HepG2 (cell line): Measurements from ENCODE around the gene AP3B1. TPM values are rescaled to one million over a fixed set of nuclear protein-coding genes. Genes with fewer than 3 reads are reported as not detected.

Experiments
- ATAC-seq: fragments of 200-7000 bp; cut with Tn5 transposase; 3 replicates; pipeline ENCODE4 v1.9.1; 2020; ENCODE audit warnings: mild to moderate bottlenecking, moderate library complexity
- BruUV-seq: library from RNA; stranded (reverse); fragments of 400-500 nt; replicated peaks from 2 replicates; lab custom pipeline; 2021; lab: Mats Ljungman, UMichigan
- CTCF ChIA-PET: fragments of 300-600 bp; formaldehyde crosslinking; extraction: SDS; loops from one replicate; lab custom pipeline; 2021; ENCODE audit warnings: low total read pairs, inconsistent platforms, low intra/inter-chr PET ratio; lab: Yijun Ruan, JAX
- POLR2A ChIA-PET: fragments of 350-600 bp; sonication (Branson Sonifier 250); formaldehyde crosslinking; loops from one replicate; lab custom pipeline; 2020; ENCODE audit warnings: antibody characterized with exemption, inconsistent platforms; lab: Yijun Ruan, JAX
- DNase-seq: peaks from one replicate; pipeline ENCODE4 v3.0.0-alpha.2; 2015; ENCODE audit warnings: low spot score
- FAIRE-seq: peaks from 3 replicates; lab custom pipeline; 2011; peaks lifted over from hg19 to GRCh38; lab: Jason Lieb, UNC
- H2AFZ ChIP-seq: one replicate; pipeline ENCODE4 v1.6.1; 2011; ENCODE audit warnings: low read length, inconsistent platforms
- H3K27ac ChIP-seq: fragments of 300-600 bp; 3 replicates; pipeline ENCODE4 v1.8.0; 2011; ENCODE audit warnings: mixed run types, mild to moderate bottlenecking, mixed read lengths, low read length, inconsistent platforms; ENCODE audit not compliant: insufficient read depth; ENCODE audit errors: extremely low read length
- H3K27me3 ChIP-seq, 2 experiments: fragments of 200-600 bp in 1 of 2; 2 replicates in 1 of 2; 3 replicates in 1 of 2; pipeline versions ENCODE4 v1.6.0 to v1.8.0; 2011; ENCODE audit warnings: low read length in 2 of 2, mild to moderate bottlenecking in 2 of 2, moderate library complexity in 2 of 2, inconsistent platforms in 1 of 2; ENCODE audit not compliant: insufficient read depth in 2 of 2, control insufficient read depth in 1 of 2
- H3K36me3 ChIP-seq, 2 experiments: fragments of 200-600 bp in 1 of 2; replicated peaks in 1 of 2; 2 replicates in 1 of 2; 3 replicates in 1 of 2; pipeline versions ENCODE4 v1.5.1 to v1.8.0; 2011; ENCODE audit warnings: low read length in 2 of 2, inconsistent platforms in 1 of 2; ENCODE audit not compliant: insufficient read depth in 2 of 2, control insufficient read depth in 1 of 2
- H3K4me1 ChIP-seq: 2 replicates; pipeline ENCODE4 v1.5.1; 2012; ENCODE audit warnings: low read length, inconsistent platforms; ENCODE audit not compliant: insufficient read depth
- H3K4me2 ChIP-seq: 2 replicates; pipeline ENCODE4 v1.6.0; 2011; ENCODE audit warnings: low read depth, low read length, inconsistent platforms
- H3K4me3 ChIP-seq, 3 experiments: fragments of 200-600 bp in 1 of 3; sonication (generic), shearing (Covaris generic) in 1 of 3; replicated peaks in 1 of 3; 2 replicates each; pipeline ENCODE4 v1.5.1; 2011 to 2016; ENCODE audit warnings: low read length in 3 of 3, inconsistent platforms in 2 of 3, low read depth in 2 of 3, mild to moderate bottlenecking in 2 of 3, control low read depth in 1 of 3, mixed read lengths in 1 of 3; ENCODE audit not compliant: insufficient read depth in 1 of 3
- H3K79me2 ChIP-seq: one replicate; pipeline ENCODE4 v1.6.1; 2011; ENCODE audit warnings: low read length, inconsistent platforms; ENCODE audit not compliant: insufficient read depth
- H3K9ac ChIP-seq: 2 replicates; pipeline ENCODE4 v1.6.0; 2011; ENCODE audit warnings: mild to moderate bottlenecking, low read depth, low read length, inconsistent platforms; ENCODE audit not compliant: insufficient read depth
- H3K9me3 ChIP-seq: 2 replicates; pipeline ENCODE4 v1.5.1; 2012; ENCODE audit warnings: mild to moderate bottlenecking, low read length
- H4K20me1 ChIP-seq: 2 replicates; pipeline ENCODE4 v1.6.0; 2011; ENCODE audit warnings: inconsistent platforms, mild to moderate bottlenecking, low read length, moderate library complexity; ENCODE audit not compliant: insufficient read depth
- ARID2 ChIP-seq: sonication (generic); formaldehyde crosslinking; IDR thresholded peaks from 2 replicates; pipeline ENCODE4 v1.8.1; 2022; ENCODE audit warnings: mild to moderate bottlenecking, missing genetic modification reagents, borderline replicate concordance
- ATF1 ChIP-seq: IDR thresholded peaks from 2 replicates; pipeline ENCODE4 v1.6.1; 2016; ENCODE audit warnings: mild to moderate bottlenecking, control low read depth
- FOSL2 ChIP-seq: sonication (generic); formaldehyde crosslinking; IDR thresholded peaks from 2 replicates; pipeline ENCODE4 v1.4.0; 2020; ENCODE audit warnings: missing genetic modification reagents
- HOMEZ ChIP-seq: IDR thresholded peaks from 2 replicates; pipeline ENCODE4 v1.6.1; 2016; ENCODE audit warnings: low read depth
- KAT8 ChIP-seq: IDR thresholded peaks from 2 replicates; pipeline ENCODE4 v1.6.1; 2016; ENCODE audit warnings: missing genetic modification reagents, missing compliant biosample characterization
- KDM3A ChIP-seq: IDR thresholded peaks from 2 replicates; pipeline ENCODE4 v1.6.1; 2018; ENCODE audit warnings: low read depth, missing compliant biosample characterization
- NFAT5 ChIP-seq: sonication (generic); formaldehyde crosslinking; IDR thresholded peaks from 2 replicates; pipeline ENCODE4 v1.4.0; 2020; ENCODE audit warnings: missing genetic modification reagents
- PLSCR1 ChIP-seq: sonication (generic); formaldehyde crosslinking; IDR thresholded peaks from 2 replicates; pipeline ENCODE4 v1.5.0; 2020; ENCODE audit warnings: missing genetic modification reagents, mild to moderate bottlenecking, borderline replicate concordance
- ZNF101 ChIP-seq: sonication (generic); formaldehyde crosslinking; IDR thresholded peaks from 2 replicates; pipeline ENCODE4 v1.4.0; 2020; ENCODE audit warnings: mild to moderate bottlenecking, low read depth, missing genetic modification reagents, borderline replicate concordance
- ZNF432 ChIP-seq: sonication (generic); formaldehyde crosslinking; IDR thresholded peaks from 2 replicates; pipeline ENCODE4 v1.5.0; 2020; ENCODE audit warnings: missing genetic modification reagents, mild to moderate bottlenecking, borderline replicate concordance
- ZNF557 ChIP-seq: sonication (generic); formaldehyde crosslinking; IDR thresholded peaks from 2 replicates; pipeline ENCODE4 v1.4.0; 2020; ENCODE audit warnings: missing genetic modification reagents
- WGBS: methylation state at CpG from one replicate; pipeline ENCODE4 v1.1.6; 2017; ENCODE audit warnings: low lambda C conversion rate; 5-methylcytosine and 5-hydroxymethylcytosine counted together
- in situ Hi-C: cut with HindIII; loops from 2 replicates; pipeline ENCODE4 v1.10.0; 2017; ENCODE audit warnings: low pct_unique_long_range_greater_than_20kb; ENCODE audit not compliant: extremely low pct_ligation_motif_present
- intact Hi-C: fragments of 100-400 bp; cut with micrococcal nuclease; formaldehyde crosslinking; loops from one replicate; pipeline ENCODE4 v1.10.0; 2022; ENCODE audit not compliant: unreplicated experiment
- polyA plus RNA-seq, 8 experiments: library from polyadenylated mRNA; depleted of rRNA in 3 of 8; stranded (reverse) in 7 of 8; unstranded in 1 of 8; fragments of >200 nt; fragmentation: Illumina TruSeq in 4 of 8; extraction: Trizol in 4 of 8; gene quantifications; 2 replicates each; pipeline versions ENCODE4 v1.2.1 to v1.2.3, GENCODE V29; 2011 to 2016; ENCODE audit warnings: low read depth in 4 of 8, missing spikeins in 1 of 8, mixed read lengths in 1 of 8; ENCODE audit not compliant: insufficient read depth in 1 of 8
- total RNA-seq, 5 experiments: library from RNA; depleted of rRNA; stranded (reverse); fragments of >200 nt; fragmentation: Illumina TruSeq; extraction: Trizol; gene quantifications; 2 replicates each; pipeline ENCODE4 v1.2.3, GENCODE V29; 2016; ENCODE audit warnings: low read depth in 1 of 5

The AP3B1 gene
- total and polyA plus RNA-seq, 2 of the 13 experiments (the other 11 are each of a cell fraction or from before 2014, with no cell fraction given), result 37.7 to 51.2 TPM

- TF ChIP-seq HOMEZ (CRISPR knock-in tag) (no peak), KAT8 (CRISPR knock-in tag) (no peak), ZNF557 (CRISPR knock-in tag) (no peak)
These were observed 299.6 kb downstream of the AP3B1 start (continued) for GRCh38 chr5:77994943-77995342.

GRCh38 chr5:77993855-77994318 lies 300.6 kb downstream of the AP3B1 start:
- no peak overlapping the region for H2AFZ ChIP-seq
- H3K79me2 ChIP-seq, result no peaks in the 10 kb centered on the region
- DNase-seq (no peak), ATAC-seq (no peak), FAIRE-seq (no peak)
- in situ Hi-C loops, result loop anchor here (25.0 kb wide), 1 partner anchor 432 kb away; no protein-coding TSS in a partner anchor
- no peaks in the 10 kb centered on the region for H3K27me3 ChIP-seq
- ChIA-PET POLR2A (no interaction called here), CTCF (no interaction called here)
- H3K4me3 ChIP-seq, result no peak overlapping the region
- no peaks in the 10 kb centered on the region for H3K9me3 ChIP-seq
- H4K20me1 ChIP-seq, result no peaks in the 10 kb centered on the region
- 98% methylated on average over 7 of the region's 10 CpGs for WGBS
- H3K36me3 ChIP-seq, result no peaks in the 10 kb centered on the region; a peak in 1 of 5 replicates
- H3K27ac ChIP-seq, result no peak overlapping the region
- H3K4me2 ChIP-seq, result no peak overlapping the region
- TF ChIP-seq FOSL2 (no peak), KDM3A (CRISPR knock-in tag) (no peak), NFAT5 (no peak), ATF1 (CRISPR knock-in tag) (no peak), PLSCR1 (CRISPR knock-in tag) (no peak), ZNF432 (CRISPR knock-in tag) (no peak), ARID2 (CRISPR knock-in tag) (no peak), ZNF101 (CRISPR knock-in tag) (no peak)
- H3K4me1 ChIP-seq, result no peaks in the 10 kb centered on the region
- BruUV-seq, result no TSS peak
- intact Hi-C loops, result no loop called here
- no peak overlapping the region for H3K9ac ChIP-seq
